Spleen (tissue), 7 donors: ENCODE data around the gene TEAD1.

Experiments used
- CTCF ChIP-seq, 11 experiments: fragments of 200-600 bp in 7 of 11; fragments of 450-650 bp in 4 of 11; sonication (generic) in 4 of 11; IDR thresholded peaks in 8 of 11; conservative IDR thresholded peaks in 3 of 11; 1 replicate in 7 of 11; 2 replicates in 4 of 11; pipeline versions ENCODE4 v1.4.0 to v1.8.0; 2016 to 2021; ENCODE audit warnings: antibody characterized with exemption in 11 of 11, inconsistent platforms in 4 of 11, mild to moderate bottlenecking in 1 of 11
- POLR2A ChIP-seq, 3 donors: fragments of 450-650 bp; IDR thresholded peaks; one replicate each; pipeline ENCODE4 v1.5.1; 2017; ENCODE audit warnings: antibody characterized with exemption in 3 of 3, mild to moderate bottlenecking in 1 of 3
- POLR2AphosphoS5 ChIP-seq, 3 donors: sonication (generic); formaldehyde crosslinking; IDR thresholded peaks; one replicate each; pipeline ENCODE4 v1.5.1; 2017; ENCODE audit warnings: antibody characterized with exemption in 3 of 3
- donor health status: DM: no; HTN: no; CAD: no; lungs with moderate emphysema.
- donor health status: DM: no; HTN: no; CAD: no.
- donor health status: DM: no; HTN: no; CAD: no.

GRCh38 chr11:12922418-12922817 lies 248.2 kb downstream of the TEAD1 start:
- TF ChIP-seq POLR2A (IDR thresholded peaks at IDR 0.05) (no peak), POLR2AphosphoS5 (IDR thresholded peaks at IDR 0.05) (no peak), CTCF (IDR thresholded peaks at IDR 0.05 in 8 of 11, conservative IDR thresholded peaks at IDR 0.05 in 3 of 11) (no peak)
